PC-9 (cell line): ENCODE results near the gene FNDC10.

Experiments
- CTCF ChIP-seq: fragments of 200-600 bp; sonication (generic); conservative IDR thresholded peaks from 2 replicates; pipeline ENCODE4 v1.6.1; 2017; ENCODE audit warnings: mixed run types, antibody characterized with exemption, mild to moderate bottlenecking, moderate library complexity
- EZH2 ChIP-seq: fragments of 200-600 bp; sonication (generic); IDR thresholded peaks from 2 replicates; pipeline ENCODE4 v1.8.0; 2017; ENCODE audit warnings: antibody characterized with exemption, low read depth

- TF ChIP-seq CTCF (no peak), EZH2 (no peak)
These were observed 22.4 kb downstream of the FNDC10 start for GRCh38 chr1:1577367-1578011.
